GM12801 (cell line): ENCODE results near the gene KCNJ4.

Source experiments
- CTCF ChIP-seq: IDR thresholded peaks from one replicate; pipeline ENCODE4 v1.5.1; 2011; ENCODE audit warnings: control low read depth; ENCODE audit not compliant: insufficient read length; ENCODE audit errors: extremely low read depth

KCNJ4 gene

GRCh38 chr22:38413085-38414008 lies 41.7 kb downstream of the KCNJ4 start:
- TF ChIP-seq CTCF, result no peak

- no peak for TF ChIP-seq CTCF
These were observed 42.4 kb downstream of the KCNJ4 start for GRCh38 chr22:38412435-38413084.

DNA sequence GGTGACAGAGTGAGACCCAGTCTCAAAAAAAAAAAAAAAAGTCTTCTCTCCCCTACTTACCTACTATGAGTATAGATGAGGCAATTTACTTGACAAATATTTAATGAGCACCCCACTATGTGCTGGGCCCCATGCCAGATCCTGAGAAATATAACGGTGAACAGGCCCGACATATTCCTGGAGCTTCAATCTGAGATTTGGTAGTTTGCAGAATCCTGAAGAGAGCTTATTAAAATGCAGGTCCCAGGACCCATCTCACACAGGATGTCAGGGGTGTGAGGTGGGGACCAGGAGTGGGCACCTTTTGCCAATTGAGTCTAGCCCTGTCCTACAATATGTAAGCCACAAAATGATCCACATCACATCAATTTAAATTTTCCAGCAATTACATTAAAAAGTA lies 44.0 kb downstream of the KCNJ4 start:
- no peak for TF ChIP-seq CTCF

GRCh38 chr22:38406617-38407016 lies 48.4 kb downstream of the KCNJ4 start:
- no peak for TF ChIP-seq CTCF

DNA sequence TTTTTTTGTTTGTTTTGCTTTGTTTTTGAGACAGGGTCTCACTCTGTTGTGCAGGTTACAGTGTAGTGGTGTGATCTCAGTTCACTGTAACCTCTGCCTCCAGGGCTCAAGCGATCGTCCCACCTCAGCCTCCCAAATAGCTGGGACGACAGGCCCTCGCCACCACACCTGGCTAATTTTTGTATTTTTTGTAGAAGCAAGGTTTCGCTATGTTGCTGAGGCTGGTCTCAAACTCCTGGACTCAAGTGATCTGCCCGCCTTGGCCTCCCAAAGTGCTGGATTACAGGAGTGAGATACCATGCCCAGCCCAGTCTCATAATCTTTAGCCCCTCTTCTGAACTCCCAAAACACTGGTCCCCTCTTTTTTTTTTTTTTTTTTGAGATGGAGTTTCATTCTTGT lies 50.6 kb downstream of the KCNJ4 start:
- no peak for TF ChIP-seq CTCF

- TF ChIP-seq CTCF, result no peak
These were observed 51.2 kb downstream of the KCNJ4 start for GRCh38 chr22:38403812-38404211.

DNA sequence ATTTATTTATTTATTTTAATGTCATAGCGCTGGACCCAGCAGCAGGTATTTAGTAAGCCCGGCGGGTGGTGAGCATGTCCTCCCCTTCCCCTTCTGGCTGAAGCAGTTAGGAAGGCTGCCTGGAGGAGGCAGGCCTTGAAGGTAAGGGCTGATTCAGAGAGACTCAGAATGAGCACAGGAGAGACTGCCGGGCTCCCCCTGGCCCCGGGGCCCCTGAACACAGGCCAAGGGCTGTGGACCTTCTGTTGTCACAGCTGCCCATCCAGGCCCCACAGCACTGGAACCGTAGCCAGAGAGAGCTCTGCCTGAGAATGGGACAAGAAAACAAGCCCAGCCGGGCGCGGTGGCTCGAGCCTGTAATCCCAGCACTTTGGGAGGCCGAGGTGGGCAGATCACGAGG lies 52.8 kb downstream of the KCNJ4 start:
- no peak for TF ChIP-seq CTCF
